CD4-positive, alpha-beta T cell (primary cell): Measurements from ENCODE around the gene DNAL1. TPM values are rescaled to one million over a fixed set of nuclear protein-coding genes. Genes with fewer than 3 reads are reported as not detected.

ENCODE experiments used
- ATAC-seq: fragments of 200-7000 bp; cut with Tn5 transposase; one replicate; pipeline ENCODE4 v1.10.0; 2022; ENCODE audit warnings: mild to moderate bottlenecking; ENCODE audit not compliant: poor library complexity
- CTCF ChIA-PET: fragments of 350-600 bp; sonication (Branson Sonifier 250); formaldehyde crosslinking; loops from one replicate; lab custom pipeline; 2021; ENCODE audit warnings: antibody characterized with exemption, inconsistent platforms; lab: Charles Lee
- POLR2A ChIA-PET: fragments of 350-600 bp; sonication (Branson Sonifier 250); formaldehyde crosslinking; loops from one replicate; lab custom pipeline; 2021; ENCODE audit warnings: antibody characterized with exemption, inconsistent platforms; lab: Charles Lee
- DNase-seq, 14 experiments: peaks; one replicate each; pipeline ENCODE4 v3.0.0-alpha.2; 2013 to 2020; ENCODE audit warnings: mixed read lengths in 2 of 14
- H3K27ac ChIP-seq, 2 donors: one replicate each; pipeline versions ENCODE4 v1.5.1 to v1.7.0; 2013; ENCODE audit warnings: low read length in 2 of 2, low read depth in 1 of 2, mild to moderate bottlenecking in 1 of 2
- H3K27me3 ChIP-seq, 2 experiments: 1 replicate in 1 of 2; 2 replicates in 1 of 2; pipeline versions ENCODE4 v1.6.1 to v1.7.0; 2013; ENCODE audit warnings: low read length in 2 of 2, control low read depth in 1 of 2, mild to moderate bottlenecking in 1 of 2, moderate library complexity in 1 of 2; ENCODE audit not compliant: insufficient read depth in 2 of 2, control insufficient read depth in 1 of 2
- H3K36me3 ChIP-seq: one replicate; pipeline ENCODE4 v1.6.1; 2013; ENCODE audit warnings: low read length, control low read depth; ENCODE audit not compliant: insufficient read depth
- H3K4me1 ChIP-seq: one replicate; pipeline ENCODE4 v1.6.1; 2013; ENCODE audit warnings: low read length, control low read depth; ENCODE audit not compliant: insufficient read depth
- H3K4me3 ChIP-seq: one replicate; pipeline ENCODE4 v1.5.1; 2013; ENCODE audit warnings: mild to moderate bottlenecking, low read length, moderate library complexity
- H3K9me3 ChIP-seq, 2 experiments: 1 replicate in 1 of 2; 2 replicates in 1 of 2; pipeline versions ENCODE4 v1.6.1 to v1.7.0; 2013; ENCODE audit warnings: low read length in 2 of 2, mild to moderate bottlenecking in 2 of 2, control low read depth in 1 of 2, moderate library complexity in 1 of 2; ENCODE audit not compliant: control insufficient read depth in 1 of 2, insufficient read depth in 1 of 2
- H3K27ac Mint-ChIP-seq: one replicate; pipeline ENCODE4 v1.8.0; 2020; ENCODE audit warnings: mixed read lengths
- H3K27me3 Mint-ChIP-seq: one replicate; pipeline ENCODE4 v1.8.0; 2021; ENCODE audit warnings: mixed read lengths
- H3K36me3 Mint-ChIP-seq: one replicate; pipeline ENCODE4 v1.8.0; 2021; ENCODE audit warnings: low read depth, mixed read lengths
- H3K4me1 Mint-ChIP-seq: one replicate; pipeline ENCODE4 v1.8.0; 2021; ENCODE audit warnings: low read depth, mixed read lengths
- H3K4me3 Mint-ChIP-seq: one replicate; pipeline ENCODE4 v1.8.0; 2020; ENCODE audit warnings: mild to moderate bottlenecking, mixed read lengths
- H3K9me3 Mint-ChIP-seq: one replicate; pipeline ENCODE4 v1.8.0; 2020; ENCODE audit warnings: mixed read lengths
- intact Hi-C, 2 experiments: fragments of 100-400 bp; cut with DNase I in 1 of 2; cut with micrococcal nuclease in 1 of 2; formaldehyde crosslinking; loops; one replicate each; pipeline versions ENCODE4 v1.15.1 to v1.9.0; 2023 to 2025; cut with DNase I, micrococcal nuclease
- total RNA-seq, 174 experiments: library from RNA in 2 of 174; stranded (reverse) in 2 of 174; gene quantifications; one replicate each; pipeline ENCODE4 v1.2.3 and lab custom pipeline; 2021 to 2026
- TF ChIP-seq, protein P1 (sequence below): fragments of 200-600 bp; IDR thresholded peaks from one replicate; pipeline ENCODE4 v1.8.0; 2022; ENCODE audit warnings: antibody characterized with exemption, mild to moderate bottlenecking

Gene DNAL1
- total RNA-seq, 2 experiments from 2014 or later, result 2.9 to 3.7 TPM

GRCh38 chr14:73662487-73662943, 17.7 kb downstream of the DNAL1 start:
- DNase-seq (peak in 1 of 14 experiments; percentile 4), ATAC-seq (no peak)
- H3K4me3 ChIP-seq, result no peak overlapping the region
- H3K9me3 ChIP-seq, result no peaks in the 10 kb centered on the region
- no peaks in the 10 kb centered on the region for H3K4me1 ChIP-seq
- CTCF ChIA-PET, result interaction anchor here (0.8 kb wide), 1 partner anchor 172 kb away, joined by 3 read pairs; no protein-coding TSS in a partner anchor
- no peaks in the 10 kb centered on the region for H3K9me3 Mint-ChIP-seq
- no peak overlapping the region for H3K27ac Mint-ChIP-seq
- H3K4me1 Mint-ChIP-seq, result no peaks in the 10 kb centered on the region
- POLR2A ChIA-PET, result interaction anchor here (0.6 kb wide), 1 partner anchor 21 kb away, joined by 3 read pairs; no protein-coding TSS in a partner anchor
- TF ChIP-seq, protein P1, sequence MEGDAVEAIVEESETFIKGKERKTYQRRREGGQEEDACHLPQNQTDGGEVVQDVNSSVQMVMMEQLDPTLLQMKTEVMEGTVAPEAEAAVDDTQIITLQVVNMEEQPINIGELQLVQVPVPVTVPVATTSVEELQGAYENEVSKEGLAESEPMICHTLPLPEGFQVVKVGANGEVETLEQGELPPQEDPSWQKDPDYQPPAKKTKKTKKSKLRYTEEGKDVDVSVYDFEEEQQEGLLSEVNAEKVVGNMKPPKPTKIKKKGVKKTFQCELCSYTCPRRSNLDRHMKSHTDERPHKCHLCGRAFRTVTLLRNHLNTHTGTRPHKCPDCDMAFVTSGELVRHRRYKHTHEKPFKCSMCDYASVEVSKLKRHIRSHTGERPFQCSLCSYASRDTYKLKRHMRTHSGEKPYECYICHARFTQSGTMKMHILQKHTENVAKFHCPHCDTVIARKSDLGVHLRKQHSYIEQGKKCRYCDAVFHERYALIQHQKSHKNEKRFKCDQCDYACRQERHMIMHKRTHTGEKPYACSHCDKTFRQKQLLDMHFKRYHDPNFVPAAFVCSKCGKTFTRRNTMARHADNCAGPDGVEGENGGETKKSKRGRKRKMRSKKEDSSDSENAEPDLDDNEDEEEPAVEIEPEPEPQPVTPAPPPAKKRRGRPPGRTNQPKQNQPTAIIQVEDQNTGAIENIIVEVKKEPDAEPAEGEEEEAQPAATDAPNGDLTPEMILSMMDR, result no peak
- peaks cover 25% of the 10 kb centered on the region for H3K36me3 Mint-ChIP-seq
- H3K27me3 Mint-ChIP-seq, result no peaks in the 10 kb centered on the region
- no peak overlapping the region for H3K27ac ChIP-seq
- H3K4me3 Mint-ChIP-seq, result no peak overlapping the region
- intact Hi-C loops, result loop anchor here in 1 of 2 experiments (5.0 kb wide), 1 partner anchor 1325 kb away; no protein-coding TSS in a partner anchor
- H3K36me3 ChIP-seq, result peaks cover 3% of the 10 kb centered on the region
- no peaks in the 10 kb centered on the region for H3K27me3 ChIP-seq

DNA sequence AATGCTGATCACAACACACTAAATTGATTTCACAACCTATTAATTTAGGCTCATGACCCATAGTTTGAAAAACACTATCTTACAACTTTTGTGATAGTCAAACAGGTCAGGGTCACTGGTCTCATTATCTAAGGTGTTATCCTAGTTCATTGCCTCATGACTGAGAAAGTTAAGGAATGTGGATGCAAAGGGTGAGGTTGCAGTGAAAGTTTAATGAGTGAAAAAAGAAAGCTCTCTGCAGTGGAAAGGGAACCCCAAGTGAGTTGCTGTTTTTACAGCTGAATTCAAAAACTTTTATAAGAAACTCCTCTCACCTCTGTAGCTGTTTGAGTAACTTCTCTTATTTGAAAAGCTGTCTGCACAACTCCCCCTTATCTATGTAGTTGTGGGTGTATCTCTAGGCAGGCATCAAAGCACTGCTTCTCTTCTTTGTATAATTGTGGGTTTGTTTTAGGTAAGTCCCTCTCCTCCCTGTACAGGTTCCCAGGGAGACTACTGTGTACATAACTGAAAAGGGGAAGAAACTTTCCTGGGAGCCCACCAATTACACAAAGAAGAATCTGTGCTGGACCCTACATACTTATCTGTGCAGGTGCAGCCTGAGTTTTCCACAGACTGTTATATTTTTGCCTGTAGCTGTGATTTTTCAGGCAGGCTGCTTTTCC, 18.9 kb downstream of the DNAL1 start:
- Histone ChIP-seq H3K36me3 (peaks cover 3% of the 10 kb centered on the region), H3K27ac (no peak overlapping the region), H3K4me3 (no peak overlapping the region), H3K27me3 (no peaks in the 10 kb centered on the region), H3K9me3 (no peaks in the 10 kb centered on the region), H3K4me1 (no peaks in the 10 kb centered on the region)
- Mint-ChIP-seq H3K4me3 (no peak overlapping the region), H3K36me3 (peaks cover 17% of the 10 kb centered on the region), H3K27ac (no peak overlapping the region), H3K4me1 (no peaks in the 10 kb centered on the region), H3K9me3 (no peaks in the 10 kb centered on the region), H3K27me3 (no peaks in the 10 kb centered on the region)
- TF ChIP-seq, protein P1, result no peak
- ChIA-PET CTCF (no interaction called here), POLR2A (no interaction called here)
- no peak for ATAC-seq
- intact Hi-C loops, result loop anchor here in 1 of 2 experiments (5.0 kb wide), 1 partner anchor 1324 kb away; no protein-coding TSS in a partner anchor
- no peak for DNase-seq

GRCh38 chr14:73665130-73665529, 20.3 kb downstream of the DNAL1 start:
- no peaks in the 10 kb centered on the region for H3K4me1 ChIP-seq
- no peaks in the 10 kb centered on the region for H3K9me3 Mint-ChIP-seq
- no peak overlapping the region for H3K4me3 Mint-ChIP-seq
- H3K27ac ChIP-seq, result no peak overlapping the region
- ChIA-PET POLR2A (no interaction called here), CTCF (no interaction called here)
- intact Hi-C loops, result no loop called here
- H3K27ac Mint-ChIP-seq, result no peak overlapping the region
- TF ChIP-seq, protein P1, result no peak
- no peaks in the 10 kb centered on the region for H3K27me3 ChIP-seq
- no peak for DNase-seq
- no peaks in the 10 kb centered on the region for H3K4me1 Mint-ChIP-seq
- H3K36me3 ChIP-seq, result peaks cover 3% of the 10 kb centered on the region
- no peaks in the 10 kb centered on the region for H3K9me3 ChIP-seq
- no peak for ATAC-seq
- H3K36me3 Mint-ChIP-seq, result peaks cover 14% of the 10 kb centered on the region
- no peak overlapping the region for H3K4me3 ChIP-seq
- no peaks in the 10 kb centered on the region for H3K27me3 Mint-ChIP-seq
